A673 (cell line): ENCODE data around the gene NBEA.

Experiments
- EZH2 ChIP-seq: fragments of 200-600 bp; sonication (generic); IDR thresholded peaks from 2 replicates; pipeline ENCODE4 v1.6.1; 2017; ENCODE audit warnings: borderline replicate concordance, low read depth, mild to moderate bottlenecking, mixed read lengths, antibody characterized with exemption, low read length; ENCODE audit not compliant: poor library complexity, severe bottlenecking
- TF ChIP-seq, protein P1 (sequence below): fragments of 300-800, 200-600 bp; sonication (generic); conservative IDR thresholded peaks from 2 replicates; pipeline ENCODE4 v1.5.1; 2017; ENCODE audit warnings: low read depth, mild to moderate bottlenecking, antibody characterized with exemption, low read length, moderate library complexity, mixed read lengths

DNA sequence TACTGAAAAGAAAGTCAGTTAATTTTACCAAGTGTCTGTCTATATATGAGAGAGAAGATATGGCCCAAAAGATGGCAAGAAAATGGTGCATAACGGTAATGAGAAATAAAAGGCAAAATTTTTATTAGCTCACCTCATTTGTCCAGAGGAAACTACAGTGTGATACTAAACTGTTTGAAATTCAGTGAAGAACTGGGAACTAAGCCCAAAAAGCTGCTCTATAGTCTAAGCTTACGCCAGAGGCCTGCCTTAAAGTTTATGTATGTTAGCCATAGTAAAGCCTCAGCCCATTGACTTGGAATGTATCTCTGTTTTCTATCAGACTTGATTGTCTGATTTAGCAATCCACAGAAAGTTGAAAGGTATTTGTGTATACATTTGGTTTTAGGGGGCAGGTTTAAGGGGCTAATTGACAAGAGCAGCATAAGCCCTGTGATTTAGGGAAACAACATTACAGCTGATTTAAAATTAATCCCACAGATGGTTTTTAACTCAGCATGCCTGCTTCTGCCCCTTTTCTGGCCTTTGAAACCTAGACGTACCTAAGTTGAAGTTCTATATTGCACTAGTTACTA, 625.4 kb downstream of the NBEA start:
- TF ChIP-seq, protein P1, sequence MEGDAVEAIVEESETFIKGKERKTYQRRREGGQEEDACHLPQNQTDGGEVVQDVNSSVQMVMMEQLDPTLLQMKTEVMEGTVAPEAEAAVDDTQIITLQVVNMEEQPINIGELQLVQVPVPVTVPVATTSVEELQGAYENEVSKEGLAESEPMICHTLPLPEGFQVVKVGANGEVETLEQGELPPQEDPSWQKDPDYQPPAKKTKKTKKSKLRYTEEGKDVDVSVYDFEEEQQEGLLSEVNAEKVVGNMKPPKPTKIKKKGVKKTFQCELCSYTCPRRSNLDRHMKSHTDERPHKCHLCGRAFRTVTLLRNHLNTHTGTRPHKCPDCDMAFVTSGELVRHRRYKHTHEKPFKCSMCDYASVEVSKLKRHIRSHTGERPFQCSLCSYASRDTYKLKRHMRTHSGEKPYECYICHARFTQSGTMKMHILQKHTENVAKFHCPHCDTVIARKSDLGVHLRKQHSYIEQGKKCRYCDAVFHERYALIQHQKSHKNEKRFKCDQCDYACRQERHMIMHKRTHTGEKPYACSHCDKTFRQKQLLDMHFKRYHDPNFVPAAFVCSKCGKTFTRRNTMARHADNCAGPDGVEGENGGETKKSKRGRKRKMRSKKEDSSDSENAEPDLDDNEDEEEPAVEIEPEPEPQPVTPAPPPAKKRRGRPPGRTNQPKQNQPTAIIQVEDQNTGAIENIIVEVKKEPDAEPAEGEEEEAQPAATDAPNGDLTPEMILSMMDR, result no peak
- TF ChIP-seq EZH2, result no peak
